Prostate gland (tissue), 2 donors: ENCODE measurements around the gene NECTIN1. TPM values are rescaled to one million over a fixed set of nuclear protein-coding genes. Genes with fewer than 3 reads are reported as not detected.

Experiments used
- DNase-seq: peaks from one replicate; pipeline ENCODE4 v3.0.0-alpha.2; 2019; ENCODE audit warnings: low spot score
- H3K27ac ChIP-seq, 2 donors: fragments of 200-600 bp; sonication (generic); 2 replicates each; pipeline ENCODE4 v1.5.1; 2017 to 2019
- H3K27me3 ChIP-seq: fragments of 200-600 bp; sonication (generic); replicated peaks from 2 replicates; pipeline ENCODE4 v1.5.1; 2019; ENCODE audit not compliant: insufficient read depth
- H3K36me3 ChIP-seq, 2 donors: fragments of 200-600 bp; sonication (generic); 1 replicate in 1 of 2; 2 replicates in 1 of 2; pipeline versions ENCODE4 v1.5.1 to v1.8.1; 2017 to 2019
- H3K4me1 ChIP-seq: fragments of 200-600 bp; sonication (generic); replicated peaks from 2 replicates; pipeline ENCODE4 v1.5.1; 2019
- H3K4me3 ChIP-seq, 2 donors: fragments of 200-600 bp; sonication (generic); 2 replicates each; pipeline ENCODE4 v1.5.1; 2017 to 2019
- H3K9me3 ChIP-seq: fragments of 200-600 bp; sonication (generic); 2 replicates; pipeline ENCODE4 v1.5.1; 2017
- CTCF ChIP-seq, 4 experiments: fragments of 200-600 bp in 2 of 4; fragments of 450-650 bp in 2 of 4; sonication (generic) in 2 of 4; IDR thresholded peaks; 1 replicate in 3 of 4; 2 replicates in 1 of 4; pipeline ENCODE4 v1.5.1; 2016 to 2019; ENCODE audit warnings: antibody characterized with exemption in 4 of 4, mild to moderate bottlenecking in 2 of 4, moderate library complexity in 2 of 4
- POLR2A ChIP-seq: fragments of 450-650 bp; IDR thresholded peaks from one replicate; pipeline ENCODE4 v1.6.1; 2016; ENCODE audit warnings: antibody characterized with exemption, mild to moderate bottlenecking
- POLR2AphosphoS5 ChIP-seq: sonication (generic); formaldehyde crosslinking; IDR thresholded peaks from one replicate; pipeline ENCODE4 v1.6.1; 2017; ENCODE audit warnings: antibody characterized with exemption
- WGBS: methylation state at CpG from one replicate; pipeline ENCODE4 v1.1.5; 2018; 5-methylcytosine and 5-hydroxymethylcytosine counted together
- intact Hi-C: fragments of 100-400 bp; cut with DNase I; formaldehyde crosslinking; loops from one replicate; pipeline ENCODE4 v1.14.2; 2022
- total RNA-seq, 2 donors: library from RNA; depleted of rRNA; stranded (reverse); fragments of >200 nt; gene quantifications; one replicate each; pipeline ENCODE4 v1.1.0, GENCODE V29; 2016

The NECTIN1 gene
- total RNA-seq, 2 donors from 2014 or later, result 18.7 to 28.2 TPM

GRCh38 chr11:119593346-119593745, 135.7 kb downstream of the NECTIN1 start:
- Histone ChIP-seq H3K4me3 (no peak overlapping the region), H3K36me3 (no peaks in the 10 kb centered on the region), H3K27ac (no peak overlapping the region), H3K27me3 (no peaks in the 10 kb centered on the region), H3K4me1 (no peaks in the 10 kb centered on the region), H3K9me3 (no peaks in the 10 kb centered on the region)
- TF ChIP-seq CTCF (IDR thresholded peaks at IDR 0.05), result no peak
- no peak for TF ChIP-seq POLR2A
- TF ChIP-seq POLR2AphosphoS5, result no peak
- 80% methylated on average over 1 of the region's 1 CpG for WGBS
- DNase-seq, result no peak
- intact Hi-C loops, result no loop called here

- Histone ChIP-seq H3K27ac (no peak overlapping the region), H3K27me3 (no peaks in the 10 kb centered on the region), H3K4me1 (no peaks in the 10 kb centered on the region), H3K36me3 (no peaks in the 10 kb centered on the region), H3K4me3 (no peak overlapping the region), H3K9me3 (no peaks in the 10 kb centered on the region)
- TF ChIP-seq CTCF (IDR thresholded peaks at IDR 0.05) (no peak), POLR2A (no peak), POLR2AphosphoS5 (peak; percentile 76)
- intact Hi-C loops, result no loop called here
- peak; percentile 69 for DNase-seq
- WGBS, result 27% methylated on average over 5 of the region's 5 CpGs
These were observed 136.4 kb downstream of the NECTIN1 start for GRCh38 chr11:119592642-119593041.

- H3K27me3 ChIP-seq, result no peaks in the 10 kb centered on the region
- H3K27ac ChIP-seq, result peak overlapping the region in 1 of 2 donors; percentile 74
- 43% methylated on average over 5 of the region's 5 CpGs for WGBS
- intact Hi-C loops, result no loop called here
- no peaks in the 10 kb centered on the region for H3K36me3 ChIP-seq
- H3K4me3 ChIP-seq, result no peak overlapping the region
- peak; percentile 33 for DNase-seq
- no peaks in the 10 kb centered on the region for H3K4me1 ChIP-seq
- H3K9me3 ChIP-seq, result no peaks in the 10 kb centered on the region
- peak; percentile 61 for TF ChIP-seq POLR2AphosphoS5
- no peak for TF ChIP-seq CTCF (IDR thresholded peaks at IDR 0.05)
- no peak for TF ChIP-seq POLR2A
These were observed 137.1 kb downstream of the NECTIN1 start for GRCh38 chr11:119591836-119592310.

GRCh38 chr11:119590651-119591351, 138.2 kb downstream of the NECTIN1 start:
- peak; percentile 94 for TF ChIP-seq POLR2AphosphoS5
- no peak for TF ChIP-seq POLR2A
- no peak for TF ChIP-seq CTCF (IDR thresholded peaks at IDR 0.05)
- H3K9me3 ChIP-seq, result no peaks in the 10 kb centered on the region
- no peaks in the 10 kb centered on the region for H3K4me1 ChIP-seq
- H3K4me3 ChIP-seq, result no peak overlapping the region
- peak; percentile 81 for DNase-seq
- no peaks in the 10 kb centered on the region for H3K36me3 ChIP-seq
- WGBS, result 70% methylated on average over 4 of the region's 4 CpGs
- intact Hi-C loops, result no loop called here
- peak overlapping the region in 1 of 2 donors; percentile 74 for H3K27ac ChIP-seq
- no peaks in the 10 kb centered on the region for H3K27me3 ChIP-seq

- intact Hi-C loops, result no loop called here
- TF ChIP-seq POLR2A (no peak), CTCF (IDR thresholded peaks at IDR 0.05) (no peak), POLR2AphosphoS5 (no peak)
- Histone ChIP-seq H3K27ac (no peak overlapping the region), H3K9me3 (no peaks in the 10 kb centered on the region), H3K36me3 (no peaks in the 10 kb centered on the region), H3K4me1 (no peaks in the 10 kb centered on the region), H3K4me3 (no peak overlapping the region), H3K27me3 (no peaks in the 10 kb centered on the region)
- DNase-seq, result no peak
These were observed 140.0 kb downstream of the NECTIN1 start for GRCh38 chr11:119589001-119589400.
